GM18873 (cell line): ENCODE measurements around the gene AHI1.
"Not testable (repeated sequence)": the region's sequence is repeated elsewhere in the genome, so short reads cannot be mapped to it uniquely, and the experiment has no call there.

Experiments
- ATAC-seq: cut with Tn5 transposase; IDR thresholded peaks from one replicate; pipeline ENCODE4 v1.9.1; 2021; ENCODE audit warnings: mild to moderate bottlenecking, moderate library complexity, moderate number of reproducible peaks; ENCODE audit not compliant: unreplicated experiment, low FRiP score

Gene AHI1

GRCh38 chr6:135344526-135344925 is 153.0 kb downstream of the AHI1 start:
- no peak for ATAC-seq

GRCh38 chr6:135339920-135340319 is 157.6 kb downstream of the AHI1 start:
- ATAC-seq: not testable (repeated sequence)

GRCh38 chr6:135334169-135334568 is 163.4 kb downstream of the AHI1 start:
- no peak for ATAC-seq

- no peak for ATAC-seq
Observed at GRCh38 chr6:135331002-135331401, 166.5 kb downstream of the AHI1 start.

GRCh38 chr6:135329851-135330803 is 167.4 kb downstream of the AHI1 start:
- peak; percentile 95 for ATAC-seq

GRCh38 chr6:135328136-135328535 is 169.4 kb downstream of the AHI1 start:
- ATAC-seq: no peak

- no peak for ATAC-seq
Observed at GRCh38 chr6:135325624-135326424, 171.7 kb downstream of the AHI1 start.

GRCh38 chr6:135324531-135324930 is 173.0 kb downstream of the AHI1 start:
- ATAC-seq: no peak

- ATAC-seq: no peak
Observed at GRCh38 chr6:135323979-135324378, 173.6 kb downstream of the AHI1 start.

- peak; percentile 96 for ATAC-seq
Observed at GRCh38 chr6:135323202-135323668, 174.3 kb downstream of the AHI1 start.

GRCh38 chr6:135322427-135323201 is 174.9 kb downstream of the AHI1 start:
- ATAC-seq: peak; percentile 57

- ATAC-seq: no peak
Observed at GRCh38 chr6:135320721-135321621, 176.6 kb downstream of the AHI1 start.

GRCh38 chr6:135319819-135320218 is 177.7 kb downstream of the AHI1 start:
- no peak for ATAC-seq

GRCh38 chr6:135318738-135319469 is 178.6 kb downstream of the AHI1 start:
- ATAC-seq: no peak

- no peak for ATAC-seq
Observed at GRCh38 chr6:135314543-135314942, 183.0 kb downstream of the AHI1 start.

- no peak for ATAC-seq
Observed at GRCh38 chr6:135311446-135312200, 185.9 kb downstream of the AHI1 start.

- ATAC-seq: no peak
Observed at GRCh38 chr6:135310291-135310690, 187.2 kb downstream of the AHI1 start.
